GM21529 (cell line): ENCODE data around the gene CDCA8.
A peak's percentile ranks its signal among the peaks of the same experiment; 100 is the strongest.

Experiments used
- ATAC-seq: cut with Tn5 transposase; IDR thresholded peaks from one replicate; pipeline ENCODE4 v1.9.1; 2021; ENCODE audit not compliant: unreplicated experiment

Gene CDCA8

DNA sequence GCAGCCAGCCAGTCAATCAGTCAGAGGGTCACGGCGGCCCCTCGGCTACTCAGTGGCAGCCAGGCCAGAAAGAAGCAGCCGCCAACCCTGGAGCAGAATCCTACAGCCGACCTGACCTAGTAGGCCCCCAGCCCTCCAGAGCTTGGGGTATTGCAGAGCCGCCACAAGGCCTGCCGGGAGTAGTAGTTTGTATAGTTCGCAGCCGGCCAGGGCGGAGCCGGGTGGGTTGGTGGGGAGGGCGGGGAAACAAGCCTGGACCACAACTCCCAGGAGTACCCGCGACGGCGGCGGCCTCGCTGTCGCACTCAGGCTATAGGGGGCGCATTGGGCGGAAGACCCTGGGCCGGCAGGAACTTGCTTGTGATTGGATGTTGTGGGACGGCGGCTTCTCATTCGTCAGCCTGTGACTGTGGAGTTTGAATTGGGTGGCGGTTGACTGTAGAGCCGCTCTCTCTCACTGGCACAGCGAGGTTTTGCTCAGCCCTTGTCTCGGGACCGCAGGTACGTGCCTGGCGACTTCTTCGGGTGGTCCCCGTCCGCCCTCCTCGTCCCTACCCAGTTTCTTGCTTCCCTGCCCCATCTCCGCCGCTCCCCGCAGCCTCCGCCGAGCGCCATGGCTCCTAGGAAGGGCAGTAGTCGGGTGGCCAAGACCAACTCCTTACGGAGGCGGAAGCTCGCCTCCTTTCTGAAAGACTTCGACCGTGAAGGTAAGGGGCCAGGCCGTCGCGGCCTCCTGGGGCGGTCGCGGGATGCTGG is at the start of gene CDCA8:
CDCA8 (plus strand) TSS at position 439 of the 756 bp plus-strand sequence; CDS start at position 614, 175 bp downstream.
- peak; percentile 82 for ATAC-seq

DNA sequence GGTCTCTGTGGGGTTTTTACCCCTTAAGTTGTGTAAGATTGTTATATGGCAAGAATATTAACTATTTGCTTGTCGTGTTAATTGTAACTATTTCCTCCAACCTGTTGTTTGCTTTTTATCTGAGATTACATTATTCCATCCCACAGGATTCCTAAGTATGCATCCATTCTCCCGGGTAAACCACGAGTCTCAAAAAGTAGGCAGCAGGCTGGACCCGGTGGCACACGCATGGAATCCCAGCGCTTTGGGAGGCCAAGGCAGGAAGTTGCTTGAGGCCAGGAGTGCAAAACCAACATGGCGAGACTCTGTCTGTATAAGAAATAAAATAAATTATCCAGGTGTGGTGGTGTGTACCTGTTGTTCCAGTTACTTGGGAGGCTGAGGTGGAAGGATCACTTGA is 45.0 kb upstream of the CDCA8 start:
- no peak for ATAC-seq

DNA sequence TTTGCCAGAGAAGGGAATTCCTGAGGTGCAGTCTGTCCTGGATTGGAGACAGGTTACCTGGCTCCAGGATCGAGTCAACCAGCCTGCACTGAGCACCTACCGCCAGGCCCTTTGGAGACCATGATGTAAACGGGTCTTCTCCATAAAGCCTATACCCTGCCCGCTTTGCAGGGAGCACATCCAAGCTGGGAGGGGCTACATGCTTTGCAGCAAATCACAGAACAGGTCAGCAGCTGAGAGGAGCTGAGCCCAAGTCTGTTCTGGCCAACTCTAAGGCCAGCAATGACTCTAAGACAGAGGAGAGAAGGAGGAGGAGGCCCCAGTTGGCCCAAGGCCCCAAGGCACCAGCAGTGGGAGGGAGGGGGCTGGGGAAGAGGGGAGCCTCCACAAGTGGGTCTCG is 42.1 kb upstream of the CDCA8 start:
- ATAC-seq = no peak

DNA sequence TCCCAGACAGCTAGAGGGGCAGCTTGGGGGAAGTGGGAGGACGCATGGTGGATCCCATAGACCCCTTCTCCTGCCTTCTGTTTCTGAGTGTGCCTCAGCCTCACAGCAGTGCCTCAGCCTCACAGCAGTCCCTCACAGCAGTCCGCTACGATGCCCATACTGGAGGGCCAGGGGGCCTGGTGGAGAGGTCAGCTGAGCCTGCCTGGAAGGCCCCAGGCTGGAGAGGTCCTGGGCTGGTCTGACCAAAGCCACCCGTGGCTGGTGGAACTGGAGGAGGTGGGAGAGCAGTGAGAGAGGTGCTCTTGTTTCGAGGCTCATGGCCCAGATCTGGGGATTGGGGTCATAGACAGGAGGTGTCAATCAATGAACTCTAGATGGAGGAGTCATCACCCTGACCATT is 41.6 kb upstream of the CDCA8 start:
- ATAC-seq = no peak

DNA sequence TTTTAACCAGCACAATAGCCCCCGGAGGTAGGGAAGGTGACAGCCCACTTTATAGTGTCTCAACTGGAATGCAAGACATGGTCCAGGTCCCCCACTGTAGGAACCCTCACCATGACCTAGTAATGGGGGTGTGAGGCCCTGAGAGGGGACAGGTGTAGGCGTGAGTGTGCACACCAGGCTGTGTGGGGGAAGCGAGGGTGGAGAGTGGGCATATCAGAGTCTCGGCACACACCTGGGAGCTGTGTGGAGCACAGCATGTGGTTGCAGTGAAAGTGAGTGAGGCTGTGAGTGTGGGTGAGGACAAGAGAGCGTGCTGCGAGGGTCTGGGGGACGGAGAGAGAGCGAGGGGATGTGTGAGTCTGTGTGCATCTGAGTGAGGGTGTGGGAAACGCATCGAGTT is 40.5 kb upstream of the CDCA8 start:
- ATAC-seq = no peak

DNA sequence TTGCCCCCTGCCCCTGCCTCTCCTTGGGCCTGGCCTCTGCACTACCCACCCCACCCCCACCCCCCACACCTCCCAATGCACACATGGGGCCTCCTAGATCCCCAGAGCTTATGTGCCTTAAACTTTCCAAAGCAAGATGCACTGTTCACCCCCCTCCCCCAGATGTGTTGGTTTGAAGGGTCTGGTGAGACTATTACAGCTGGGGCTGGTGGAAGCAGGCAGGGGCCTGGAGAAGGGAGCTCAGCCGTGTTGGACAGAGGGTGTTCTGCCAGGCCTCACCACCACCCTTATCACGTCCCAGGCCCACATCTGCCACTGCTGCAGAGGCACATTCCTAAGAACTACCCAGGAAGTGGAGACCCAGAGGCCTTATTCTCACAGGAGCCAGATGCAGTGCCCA is 39.3 kb upstream of the CDCA8 start:
- no peak for ATAC-seq

DNA sequence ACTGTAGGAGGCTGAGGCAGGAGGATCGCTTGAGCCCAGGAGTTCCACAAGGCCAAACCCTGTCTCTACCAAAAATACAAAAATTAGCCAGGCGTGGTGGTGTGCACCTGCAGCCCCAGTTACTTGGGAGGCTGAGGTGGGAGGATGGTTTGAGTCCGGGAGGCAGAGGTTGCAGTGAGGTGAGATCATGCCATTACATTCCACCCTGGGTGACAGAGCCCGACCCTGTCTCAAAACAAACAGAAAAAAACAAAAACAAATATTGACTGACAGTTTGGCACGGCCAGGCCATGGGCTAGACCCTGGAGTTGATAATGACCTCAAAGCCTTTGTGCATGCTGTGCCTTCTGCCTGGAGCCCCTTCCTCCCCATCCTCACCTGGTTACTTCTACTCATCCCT is 38.4 kb upstream of the CDCA8 start:
- ATAC-seq = no peak

DNA sequence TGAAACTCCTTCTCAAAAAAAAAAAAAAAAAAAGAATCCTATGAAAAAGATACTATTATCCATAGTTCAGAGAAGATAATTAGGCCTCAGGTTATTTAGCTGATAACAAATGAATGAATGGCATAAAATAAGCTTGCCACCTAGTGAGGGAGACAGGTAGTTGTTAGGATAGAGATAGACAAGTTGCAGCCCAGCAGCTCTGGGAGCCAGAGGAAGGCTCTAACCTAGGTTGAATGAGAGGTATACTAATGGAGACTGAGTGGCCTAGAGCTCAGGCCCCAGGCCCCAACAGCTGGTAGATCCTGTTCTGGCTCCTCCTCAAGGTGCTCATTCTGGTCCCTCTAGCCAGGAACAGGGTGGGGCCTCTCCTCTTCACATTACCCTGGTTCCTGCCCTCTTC is 37.0 kb upstream of the CDCA8 start:
- no peak for ATAC-seq

DNA sequence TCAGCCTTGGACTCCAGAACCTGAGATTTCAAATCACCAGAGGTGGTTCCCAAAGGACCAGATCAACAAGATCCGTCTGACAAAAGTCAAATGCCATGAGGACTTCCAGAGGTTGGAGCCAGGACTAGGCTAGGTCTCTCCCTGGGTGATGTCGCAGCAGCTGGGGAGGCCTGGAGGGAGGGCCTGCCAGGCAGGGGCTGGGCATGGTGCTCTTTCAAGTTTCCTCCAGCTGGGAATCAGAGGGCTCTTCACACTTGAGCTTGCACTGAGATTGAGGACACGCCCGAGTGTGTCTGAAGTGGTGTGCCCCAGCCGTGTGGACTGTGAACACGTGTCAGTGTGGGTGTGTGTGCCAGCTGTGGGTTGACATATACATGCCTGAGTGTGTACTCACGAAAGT is 36.3 kb upstream of the CDCA8 start:
- no peak for ATAC-seq

DNA sequence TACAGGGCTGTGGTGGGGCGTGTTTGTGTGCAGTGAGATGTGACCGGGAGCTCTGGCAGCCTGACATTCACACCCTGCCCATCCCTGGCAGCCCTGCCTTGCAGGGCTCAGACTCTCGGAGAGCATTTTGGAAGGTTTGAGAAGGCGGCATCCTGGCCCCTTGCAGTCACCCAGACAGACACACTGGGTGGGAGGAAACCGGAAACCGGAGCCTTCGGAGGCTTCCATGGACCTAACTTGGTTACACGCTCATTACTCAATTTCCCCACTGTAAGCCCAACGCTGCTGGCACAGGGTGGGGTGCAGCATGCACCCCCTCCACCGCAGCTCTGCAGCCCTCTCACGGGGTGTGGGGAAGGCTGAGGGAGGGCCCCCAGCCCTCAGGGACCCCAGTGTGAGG is 35.4 kb upstream of the CDCA8 start:
- no peak for ATAC-seq

DNA sequence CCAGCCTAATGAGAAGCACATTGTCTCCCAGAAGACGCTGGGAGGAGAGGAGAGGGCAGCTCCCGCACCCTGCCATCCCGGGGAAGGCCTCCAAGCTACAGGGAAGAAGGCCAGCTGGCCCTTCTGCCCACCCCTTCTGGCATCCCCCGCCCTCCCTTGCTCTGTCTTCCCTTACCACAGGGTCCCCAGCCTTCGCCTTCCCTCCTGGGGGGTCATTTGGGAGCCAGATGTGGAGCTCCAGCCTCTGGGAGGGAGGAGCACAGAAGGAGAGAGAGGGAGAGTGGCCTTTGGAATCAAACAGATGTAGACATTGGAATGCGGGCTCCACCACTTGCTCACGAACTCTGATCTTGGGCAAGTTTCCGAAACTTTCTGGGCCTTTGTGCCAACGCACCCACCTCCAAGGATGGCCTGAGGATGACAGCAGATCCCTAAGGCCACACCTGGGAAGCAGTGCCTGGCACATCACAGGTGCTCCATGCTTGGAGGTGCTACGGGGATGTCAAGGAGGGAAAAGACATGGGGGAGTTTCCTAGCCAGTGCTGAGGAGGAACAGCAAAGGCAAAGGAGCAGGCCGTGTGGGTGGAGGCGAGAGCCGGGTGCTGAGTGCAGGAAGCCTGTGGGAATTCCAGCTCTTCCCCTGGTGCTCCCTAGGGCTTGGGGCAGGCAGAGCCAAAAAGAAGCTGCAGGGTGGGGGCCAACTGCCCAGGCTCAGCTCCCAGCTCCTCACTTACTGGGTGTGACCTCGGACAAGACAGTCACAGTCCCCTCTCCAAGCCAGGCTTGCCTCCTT is 34.5 kb upstream of the CDCA8 start:
- no peak for ATAC-seq

DNA sequence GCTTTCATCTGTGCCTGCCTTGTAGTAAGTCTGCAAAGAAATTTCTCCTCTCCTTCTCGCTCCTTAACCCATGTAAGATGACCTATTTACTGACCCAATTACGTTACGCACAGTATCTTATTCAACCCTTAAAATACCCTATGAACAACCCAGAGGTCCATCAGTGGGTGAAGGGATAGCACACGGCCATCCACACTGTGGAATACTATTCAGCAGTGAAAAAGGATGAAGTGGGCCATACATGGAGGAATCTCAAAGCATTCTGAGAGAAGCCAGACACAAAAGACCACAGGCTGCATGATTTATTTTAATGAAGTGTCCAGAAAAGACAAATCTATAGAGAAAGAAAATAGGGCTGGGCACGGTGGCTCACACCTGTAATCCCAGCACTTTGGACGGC is 33.8 kb upstream of the CDCA8 start:
- ATAC-seq = no peak

DNA sequence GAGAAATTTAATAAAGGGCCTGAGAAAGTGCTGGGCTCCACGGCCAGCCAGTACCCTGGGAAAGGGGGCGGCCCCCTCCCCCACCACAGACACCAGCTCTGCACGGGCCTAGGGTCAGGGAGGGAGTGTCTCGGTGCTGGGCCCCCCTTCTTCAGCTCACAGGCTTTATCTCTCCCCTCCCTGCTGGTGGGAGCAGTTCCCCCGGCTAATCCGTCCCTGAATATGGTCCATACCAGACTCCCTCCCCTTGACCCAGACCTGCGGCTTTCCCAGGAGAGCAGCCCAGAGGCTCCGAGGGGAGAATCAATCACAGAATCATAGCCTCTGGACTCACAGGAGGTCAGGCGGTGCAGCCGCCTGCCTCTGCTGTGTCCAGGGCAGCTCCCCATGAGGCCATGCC is 31.7 kb upstream of the CDCA8 start:
- ATAC-seq = no peak

DNA sequence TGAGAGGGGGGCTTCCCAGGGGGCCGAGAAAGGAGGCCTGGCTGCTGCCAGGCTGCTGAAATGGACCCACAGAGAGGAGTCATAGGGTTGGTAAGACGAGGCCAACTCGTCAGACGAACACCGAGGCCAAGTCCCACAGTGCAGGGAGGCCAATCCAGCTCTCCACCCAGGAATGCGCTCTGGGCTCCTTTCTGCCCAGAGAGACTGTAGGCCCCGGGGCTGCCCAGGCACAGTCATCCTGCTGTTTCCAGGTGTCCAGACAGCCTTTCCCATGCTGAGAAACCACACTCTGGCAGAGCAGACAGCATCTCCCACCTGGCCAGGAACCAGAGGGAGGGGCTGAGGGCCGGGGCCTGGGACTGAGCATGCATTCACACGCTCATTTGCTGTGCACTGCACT is 30.9 kb upstream of the CDCA8 start:
- ATAC-seq = no peak

DNA sequence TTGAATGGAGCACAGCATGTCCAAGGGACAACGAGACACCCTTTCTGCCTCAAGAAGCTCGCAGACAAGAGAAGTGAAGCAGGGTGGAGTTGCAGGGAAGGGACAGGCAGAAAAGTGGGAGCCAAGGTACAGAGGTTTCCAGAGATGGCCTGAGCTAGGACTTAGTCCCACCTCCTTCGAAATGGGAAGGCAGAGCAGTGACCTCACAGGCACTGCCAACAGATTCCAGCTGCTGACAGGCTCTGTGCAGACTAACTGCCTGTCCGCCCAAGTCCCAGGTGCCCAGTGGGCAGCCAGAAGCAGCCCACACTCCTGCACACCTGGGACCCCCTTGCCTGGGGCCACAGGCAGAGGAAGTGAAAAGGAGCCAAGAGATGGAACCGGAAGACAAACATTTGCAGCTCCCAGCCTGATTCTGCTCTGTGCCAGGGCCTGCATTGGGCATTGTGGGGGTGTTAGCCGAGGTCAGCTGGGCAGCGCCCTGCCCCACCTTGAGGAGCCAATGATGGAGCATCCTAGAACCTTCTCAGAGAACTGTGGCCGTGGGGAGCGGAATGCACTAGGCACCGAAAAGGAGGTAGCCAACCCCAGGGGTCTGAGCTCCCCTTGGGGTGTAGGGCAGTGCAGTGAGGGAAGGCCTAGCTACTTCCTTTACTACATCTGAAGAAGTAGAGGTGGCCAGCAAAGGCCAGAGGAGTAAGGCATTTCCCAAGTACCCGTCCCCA is 30.1 kb upstream of the CDCA8 start:
- ATAC-seq = no peak

DNA sequence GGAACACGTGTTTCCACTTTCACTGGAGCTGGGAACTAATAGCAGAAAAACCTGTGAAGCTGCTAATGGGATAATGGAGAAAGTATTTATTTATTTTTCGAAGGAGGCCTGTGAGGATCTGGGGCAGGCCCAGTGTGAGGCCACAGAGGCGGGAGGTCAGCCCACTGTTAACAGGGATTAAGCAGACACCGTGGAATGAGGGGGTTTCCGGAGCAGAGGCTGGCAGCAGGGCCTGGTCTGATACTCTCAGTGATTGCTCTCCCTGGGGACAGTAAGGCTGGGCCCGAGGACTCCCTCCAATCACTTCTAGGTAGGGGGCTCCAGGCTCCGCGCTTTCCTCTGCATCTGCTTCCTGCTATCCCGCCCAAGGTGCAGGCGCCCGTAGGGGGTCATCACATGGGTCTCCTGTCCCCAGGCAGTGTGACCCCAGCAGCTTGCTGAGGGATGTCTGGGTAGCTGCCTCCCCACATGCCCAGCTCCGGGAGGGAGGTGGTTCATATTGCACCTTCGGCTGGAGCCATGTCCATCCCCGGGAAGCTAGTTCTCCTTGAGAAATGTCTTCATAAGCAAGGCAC is 28.8 kb upstream of the CDCA8 start:
- ATAC-seq = no peak

DNA sequence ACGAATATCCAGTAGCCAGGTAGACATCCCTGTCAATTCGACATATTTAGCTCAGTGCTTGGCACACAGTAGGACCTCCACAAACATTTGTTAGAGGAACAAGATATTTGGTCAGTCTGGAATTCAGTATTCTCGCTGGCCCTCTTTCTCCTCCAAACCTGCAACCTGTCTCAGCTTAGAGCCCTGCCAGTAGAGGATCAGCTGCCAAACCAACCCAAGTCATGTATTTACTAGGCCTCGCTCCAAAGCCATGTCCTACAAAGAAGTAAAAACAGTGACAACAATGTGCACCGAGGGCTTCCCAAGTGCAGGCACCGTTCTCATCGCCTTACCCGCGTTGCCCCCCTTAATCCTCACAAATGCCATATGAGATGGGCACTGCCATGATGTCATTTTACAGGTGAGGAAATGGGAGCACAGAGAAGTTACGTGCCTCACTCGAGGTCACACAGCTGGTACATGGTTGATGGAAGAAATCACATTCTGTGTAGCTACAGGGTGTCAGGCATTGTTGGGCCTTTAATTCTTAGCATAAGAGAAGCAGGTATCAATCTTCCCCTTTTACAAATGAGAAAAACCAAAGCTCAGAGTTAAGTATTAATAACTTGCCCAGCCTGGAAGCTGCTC is 26.0 kb upstream of the CDCA8 start:
- ATAC-seq = no peak

DNA sequence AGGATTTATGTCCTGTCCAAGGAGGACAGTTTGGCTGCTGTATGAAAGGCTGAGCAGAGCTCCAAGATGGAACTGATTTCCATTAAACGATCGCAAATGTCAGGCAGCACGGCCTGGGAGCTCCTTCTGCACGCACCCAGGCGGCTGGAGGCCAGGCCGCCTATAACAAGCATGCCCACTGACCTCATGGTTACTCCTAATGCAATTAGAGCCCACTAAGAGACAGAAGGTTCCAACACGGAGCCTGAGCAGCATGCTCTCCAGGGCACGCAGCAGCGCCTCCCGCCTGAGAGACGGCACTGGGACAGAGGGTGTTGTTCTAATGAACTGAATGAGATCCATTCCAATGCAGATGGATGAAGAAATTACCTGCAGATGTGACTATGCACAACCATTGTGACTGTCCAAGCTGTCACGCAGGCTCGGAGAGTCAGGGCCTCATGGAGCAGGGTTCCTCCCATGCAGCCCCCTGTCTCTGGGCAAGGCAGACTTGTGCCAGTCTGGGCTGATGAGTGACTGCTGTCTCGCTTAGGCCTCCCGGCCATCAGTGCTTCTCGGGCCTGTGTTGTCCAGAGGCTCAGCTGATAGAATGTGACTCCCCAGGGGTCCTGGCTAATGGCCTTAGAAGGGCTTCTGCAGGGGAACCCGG is 25.2 kb upstream of the CDCA8 start:
- no peak for ATAC-seq

DNA sequence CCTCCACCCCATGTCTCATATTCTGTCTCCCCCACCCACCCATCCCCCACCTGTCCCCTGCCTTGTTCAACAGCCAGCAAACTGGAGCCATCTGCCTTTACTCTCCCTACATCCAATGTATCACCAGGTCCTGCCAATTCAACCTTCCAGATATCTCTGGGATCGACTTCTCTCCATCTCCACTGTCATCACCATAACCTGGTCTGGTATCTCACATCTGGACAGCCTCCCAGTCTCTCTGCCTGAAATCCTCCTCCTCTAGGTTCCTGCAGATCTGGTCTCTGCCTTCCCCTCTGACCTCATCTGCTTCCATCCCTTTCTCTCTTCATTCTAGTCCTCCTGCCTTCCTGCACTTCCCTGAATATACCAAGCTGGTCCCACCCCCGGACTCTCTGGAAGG is 22.2 kb upstream of the CDCA8 start:
- ATAC-seq = no peak

DNA sequence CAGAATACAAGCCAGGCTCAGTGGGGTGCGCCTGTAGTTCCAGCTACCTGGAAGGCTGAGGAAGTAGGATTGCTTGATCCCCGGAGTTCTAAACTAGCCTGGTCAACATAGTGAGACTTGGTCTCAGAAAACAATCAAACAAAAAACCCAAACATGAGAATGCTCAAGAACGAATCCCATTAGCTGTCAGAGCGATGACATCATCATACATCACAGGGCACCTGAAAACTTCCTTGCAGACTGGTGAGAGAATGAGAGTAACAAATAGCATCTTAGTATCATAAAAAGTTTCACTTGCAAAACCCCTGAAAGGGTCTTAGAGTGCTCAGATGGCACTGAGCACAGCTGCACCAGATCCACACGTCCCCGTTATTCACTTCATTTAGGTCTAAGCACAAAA is 21.1 kb upstream of the CDCA8 start:
- ATAC-seq = no peak
